B cell (primary cell): Measurements from ENCODE around the gene CCDC106. TPM values are rescaled to one million over a fixed set of nuclear protein-coding genes. Genes with fewer than 3 reads are reported as not detected.
A peak's percentile ranks its signal among the peaks of the same experiment; 100 is the strongest.

Source experiments
- ATAC-seq: fragments of 200-7000 bp; cut with Tn5 transposase; one replicate; pipeline ENCODE4 v1.10.0; 2021; ENCODE audit warnings: low read depth, mild to moderate bottlenecking, moderate number of reproducible peaks, moderate library complexity
- CTCF ChIA-PET: fragments of 350-600 bp; sonication (Branson Sonifier 250); formaldehyde crosslinking; loops from one replicate; lab custom pipeline; 2021; ENCODE audit warnings: antibody characterized with exemption, inconsistent platforms; lab: Charles Lee
- POLR2A ChIA-PET: fragments of 350-600 bp; sonication (Branson Sonifier 250); formaldehyde crosslinking; loops from one replicate; lab custom pipeline; 2021; ENCODE audit warnings: antibody characterized with exemption; lab: Charles Lee
- DNase-seq: peaks from one replicate; pipeline ENCODE4 v3.0.0; 2013
- H2AFZ ChIP-seq: 2 replicates; pipeline ENCODE4 v1.6.1; 2012; ENCODE audit warnings: mild to moderate bottlenecking, low read depth, low read length; ENCODE audit not compliant: insufficient read depth, poor library complexity, severe bottlenecking
- H3K27ac ChIP-seq, 2 donors: 1 replicate in 1 of 2; 2 replicates in 1 of 2; pipeline ENCODE4 v1.5.1; 2012 to 2013; ENCODE audit warnings: low read length in 2 of 2, mild to moderate bottlenecking in 2 of 2, moderate library complexity in 1 of 2
- H3K27me3 ChIP-seq, 4 experiments: fragments of 200-600 bp in 1 of 4; sonication (generic) in 1 of 4; replicated peaks in 1 of 4; 1 replicate in 2 of 4; 2 replicates in 2 of 4; pipeline versions ENCODE4 v1.6.1 to v1.7.0; 2013 to 2016; ENCODE audit warnings: low read length in 3 of 4, mild to moderate bottlenecking in 2 of 4, mixed read lengths in 1 of 4, moderate library complexity in 1 of 4; ENCODE audit not compliant: insufficient read depth in 4 of 4, control insufficient read depth in 3 of 4; ENCODE audit errors: control extremely low read depth in 1 of 4
- H3K36me3 ChIP-seq, 2 experiments: replicated peaks in 1 of 2; 1 replicate in 1 of 2; 2 replicates in 1 of 2; pipeline versions ENCODE4 v1.6.1 to v1.7.1; 2013; ENCODE audit warnings: low read length in 1 of 2; ENCODE audit not compliant: insufficient read depth in 2 of 2, control insufficient read depth in 1 of 2; ENCODE audit errors: control extremely low read depth in 1 of 2, extremely low read depth in 1 of 2
- H3K4me1 ChIP-seq, 2 donors: fragments of 200-600 bp in 1 of 2; sonication (generic) in 1 of 2; 1 replicate in 1 of 2; 2 replicates in 1 of 2; pipeline versions ENCODE4 v1.5.1 to v1.6.1; 2013 to 2017; ENCODE audit warnings: low read length in 2 of 2; ENCODE audit not compliant: control insufficient read depth in 2 of 2, insufficient read depth in 2 of 2
- H3K4me2 ChIP-seq: replicated peaks from 2 replicates; pipeline ENCODE3; 2012; ENCODE audit warnings: mild to moderate bottlenecking, low read depth, low read length; ENCODE audit not compliant: poor library complexity, severe bottlenecking
- H3K4me3 ChIP-seq, 5 experiments: fragments of 200-600 bp in 1 of 5; sonication (generic) in 1 of 5; 1 replicate in 3 of 5; 2 replicates in 2 of 5; pipeline versions ENCODE4 v1.5.1 to v1.7.0; 2011 to 2016; ENCODE audit warnings: low read length in 4 of 5, mild to moderate bottlenecking in 4 of 5, low read depth in 2 of 5, control low read depth in 1 of 5, moderate library complexity in 1 of 5; ENCODE audit not compliant: insufficient read depth in 1 of 5; ENCODE audit errors: control extremely low read depth in 1 of 5, extremely low read depth in 1 of 5
- H3K79me2 ChIP-seq: fragments of 200-600 bp; sonication (generic); one replicate; pipeline ENCODE4 v1.6.0; 2016; ENCODE audit warnings: low read length; ENCODE audit not compliant: control insufficient read depth, insufficient read depth
- H3K9ac ChIP-seq: fragments of 200-600 bp; sonication (generic); 2 replicates; pipeline ENCODE4 v1.6.1; 2017; ENCODE audit warnings: mild to moderate bottlenecking, low read length, moderate library complexity
- H3K9me3 ChIP-seq, 3 donors: one replicate each; pipeline versions ENCODE4 v1.6.1 to v1.7.1; 2013; ENCODE audit warnings: low read length in 2 of 3; ENCODE audit not compliant: control insufficient read depth in 2 of 3, insufficient read depth in 1 of 3; ENCODE audit errors: control extremely low read depth in 1 of 3
- H4K20me1 ChIP-seq: 2 replicates; pipeline ENCODE4 v1.6.0; 2012; ENCODE audit warnings: mild to moderate bottlenecking, low read length; ENCODE audit not compliant: insufficient read depth, control insufficient read depth, poor library complexity, severe bottlenecking
- H3K27ac Mint-ChIP-seq: one replicate; pipeline ENCODE4 v1.8.0; 2021; ENCODE audit warnings: mixed read lengths
- H3K27me3 Mint-ChIP-seq: one replicate; pipeline ENCODE4 v1.8.0; 2021; ENCODE audit warnings: mixed read lengths
- H3K4me1 Mint-ChIP-seq: one replicate; pipeline ENCODE4 v1.8.0; 2021; ENCODE audit warnings: mixed read lengths
- H3K4me3 Mint-ChIP-seq: one replicate; pipeline ENCODE4 v1.8.0; 2021; ENCODE audit warnings: mixed read lengths
- H3K9me3 Mint-ChIP-seq: one replicate; pipeline ENCODE4 v1.8.0; 2022; ENCODE audit warnings: mixed read lengths; ENCODE audit not compliant: insufficient read depth
- EZH2 ChIP-seq: IDR thresholded peaks from 2 replicates; pipeline ENCODE4 v1.6.1; 2012; ENCODE audit warnings: borderline replicate concordance, low read depth, mild to moderate bottlenecking, moderate library complexity, low read length; ENCODE audit not compliant: insufficient read depth, poor library complexity, severe bottlenecking
- WGBS: methylation state at CpG from one replicate; pipeline ENCODE4 v1.1.5; 2013; ENCODE audit warnings: missing lambda C conversion rate; ENCODE audit not compliant: insufficient coverage; 5-methylcytosine and 5-hydroxymethylcytosine counted together
- intact Hi-C: fragments of 100-400 bp; cut with micrococcal nuclease; formaldehyde crosslinking; loops from one replicate; pipeline ENCODE4 v1.10.0; 2022
- polyA plus RNA-seq: library from polyadenylated mRNA; depleted of rRNA; stranded (reverse); fragments of >200 nt; gene quantifications from 2 replicates; pipeline ENCODE4 v1.2.3, GENCODE V29; 2012
- total RNA-seq, 2 donors: library from RNA; stranded (reverse); fragments of 120-200 nt in 1 of 2; gene quantifications; 1 replicate in 1 of 2; 2 replicates in 1 of 2; pipeline versions ENCODE4 v1.2.3 to v1.2.4, GENCODE V29; 2013 to 2022
- TF ChIP-seq, protein P1 (sequence below): fragments of 200-600 bp; IDR thresholded peaks from one replicate; pipeline ENCODE4 v1.8.0; 2022; ENCODE audit warnings: antibody characterized with exemption, mild to moderate bottlenecking

CCDC106 gene
- total and polyA plus RNA-seq, 2 donors (not counting 1 experiment from before 2014, with no cell fraction given): 25.2 to 52.1 TPM

DNA sequence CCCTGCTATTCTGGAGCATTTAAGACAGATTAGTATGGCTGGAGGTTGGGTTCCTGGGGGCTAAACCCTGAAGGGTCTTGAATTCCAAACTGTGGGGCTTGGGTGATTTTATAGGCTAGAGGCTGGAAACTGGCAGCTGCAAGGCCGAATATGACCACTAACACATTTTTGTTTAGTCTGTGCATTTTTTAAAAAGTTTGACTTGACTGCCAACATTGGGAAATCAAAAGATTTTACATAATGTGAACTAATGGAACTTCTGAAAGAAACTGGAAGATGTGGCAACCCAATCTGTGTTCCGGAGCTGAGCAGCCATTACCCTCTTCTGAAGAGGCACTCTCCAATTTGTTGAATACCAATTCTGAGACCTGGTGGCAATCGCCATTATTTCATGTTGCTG lies 28.7 kb upstream of the CCDC106 start:
- 100% methylated on average over 2 of the region's 3 CpGs for WGBS
- TF ChIP-seq, protein P1, sequence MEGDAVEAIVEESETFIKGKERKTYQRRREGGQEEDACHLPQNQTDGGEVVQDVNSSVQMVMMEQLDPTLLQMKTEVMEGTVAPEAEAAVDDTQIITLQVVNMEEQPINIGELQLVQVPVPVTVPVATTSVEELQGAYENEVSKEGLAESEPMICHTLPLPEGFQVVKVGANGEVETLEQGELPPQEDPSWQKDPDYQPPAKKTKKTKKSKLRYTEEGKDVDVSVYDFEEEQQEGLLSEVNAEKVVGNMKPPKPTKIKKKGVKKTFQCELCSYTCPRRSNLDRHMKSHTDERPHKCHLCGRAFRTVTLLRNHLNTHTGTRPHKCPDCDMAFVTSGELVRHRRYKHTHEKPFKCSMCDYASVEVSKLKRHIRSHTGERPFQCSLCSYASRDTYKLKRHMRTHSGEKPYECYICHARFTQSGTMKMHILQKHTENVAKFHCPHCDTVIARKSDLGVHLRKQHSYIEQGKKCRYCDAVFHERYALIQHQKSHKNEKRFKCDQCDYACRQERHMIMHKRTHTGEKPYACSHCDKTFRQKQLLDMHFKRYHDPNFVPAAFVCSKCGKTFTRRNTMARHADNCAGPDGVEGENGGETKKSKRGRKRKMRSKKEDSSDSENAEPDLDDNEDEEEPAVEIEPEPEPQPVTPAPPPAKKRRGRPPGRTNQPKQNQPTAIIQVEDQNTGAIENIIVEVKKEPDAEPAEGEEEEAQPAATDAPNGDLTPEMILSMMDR: no peak
- no peak for TF ChIP-seq EZH2

DNA sequence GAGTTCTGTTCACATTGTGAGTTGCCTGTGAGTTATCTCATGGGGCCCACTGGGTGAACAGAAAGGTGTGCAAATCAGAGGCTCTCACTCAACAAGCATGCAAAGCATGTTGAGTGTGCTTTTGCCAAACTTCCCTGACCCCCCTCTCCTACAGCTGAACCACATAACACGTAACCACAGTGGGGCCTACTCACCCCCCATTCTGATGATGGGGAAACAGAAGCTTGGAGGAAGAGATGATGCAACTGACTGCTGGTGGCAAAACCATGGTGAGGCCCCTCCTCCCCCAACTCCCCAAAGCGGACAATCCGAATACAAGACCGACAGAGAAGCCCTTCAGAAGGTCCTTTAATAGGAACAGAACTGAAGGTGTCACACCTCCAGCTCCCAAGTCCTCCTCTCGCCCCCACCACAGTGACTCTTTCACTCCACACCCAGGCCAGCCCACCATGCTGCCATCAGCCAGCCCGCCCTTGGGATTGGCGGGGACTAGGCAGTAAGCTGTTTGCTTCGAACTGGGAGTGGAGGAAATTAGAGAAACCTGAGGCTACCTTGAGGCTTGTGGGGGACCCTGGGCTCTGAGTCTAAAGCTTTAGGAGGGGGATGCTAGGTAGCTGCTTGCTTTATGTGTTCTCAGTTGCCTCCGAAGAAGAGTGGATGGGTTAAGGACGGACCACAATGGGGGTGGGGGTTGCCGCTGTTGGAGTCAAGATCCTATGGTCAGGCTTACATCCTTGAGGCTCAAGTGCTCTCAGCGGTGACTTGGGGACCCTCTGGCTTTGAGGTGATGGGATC lies 27.4 kb upstream of the CCDC106 start:
- 83% methylated on average over 6 of the region's 12 CpGs for WGBS
- intact Hi-C loops: loop anchor here (5.0 to 10.0 kb wide), 2 partner anchors 213 to 524 kb away; partner anchors contain the start of genes UBE2S and ZNF444

More for the DNA sequence above, 28.7 kb upstream of the CCDC106 start:
- Histone ChIP-seq H3K36me3 (peaks cover 0 to 21% of the 10 kb centered on the region in 2 experiments), H4K20me1 (peaks cover 17% of the 10 kb centered on the region), H3K9me3 (no peaks in the 10 kb centered on the region), H3K4me3 (no peak overlapping the region), H2AFZ (no peak overlapping the region), H3K79me2 (peaks cover 23% of the 10 kb centered on the region), H3K4me2 (no peak overlapping the region), H3K27me3 (no peaks in the 10 kb centered on the region), H3K27ac (no peak overlapping the region), H3K4me1 (peaks cover 5 to 8% of the 10 kb centered on the region in 2 donors), H3K9ac (no peak overlapping the region)
- no peak for DNase-seq
- Mint-ChIP-seq H3K27ac (no peak overlapping the region), H3K9me3 (no peaks in the 10 kb centered on the region), H3K27me3 (no peaks in the 10 kb centered on the region), H3K4me3 (no peak overlapping the region), H3K4me1 (peaks cover 11% of the 10 kb centered on the region)
- CTCF ChIA-PET: interaction anchor here (0.6 to 3.0 kb wide), 3 partner anchors 13 to 82 kb away, joined by 4 to 18 read pairs (median 6); no protein-coding TSS in a partner anchor
- POLR2A ChIA-PET: interaction anchor here (0.6 kb wide), 1 partner anchor 1458 kb away, joined by 6 read pairs; no protein-coding TSS in a partner anchor
- intact Hi-C loops: no loop called here
- ATAC-seq: no peak

More for the DNA sequence above, 27.4 kb upstream of the CCDC106 start:
- Mint-ChIP-seq H3K4me3 (no peak overlapping the region), H3K27me3 (no peaks in the 10 kb centered on the region), H3K4me1 (peaks cover 18% of the 10 kb centered on the region), H3K27ac (peak overlapping the region; percentile 46), H3K9me3 (no peaks in the 10 kb centered on the region)
- ChIA-PET CTCF (interaction anchor here (1.4 to 3.0 kb wide), 2 partner anchors 11 to 14 kb away, joined by 10 to 18 read pairs; partner anchors contain the start of gene ZNF865), POLR2A (interaction anchor here (0.8 kb wide), 1 partner anchor 12 kb away, joined by 3 read pairs; no protein-coding TSS in a partner anchor)
- Histone ChIP-seq H4K20me1 (peaks cover 17% of the 10 kb centered on the region), H3K9ac (no peak overlapping the region), H3K9me3 (no peaks in the 10 kb centered on the region), H3K4me2 (no peak overlapping the region), H3K4me1 (peaks cover 10 to 14% of the 10 kb centered on the region in 2 donors), H2AFZ (no peak overlapping the region), H3K27me3 (no peaks in the 10 kb centered on the region), H3K36me3 (peaks cover 0 to 19% of the 10 kb centered on the region in 2 experiments), H3K79me2 (peaks cover 23% of the 10 kb centered on the region), H3K27ac (no peak overlapping the region), H3K4me3 (no peak overlapping the region)
- TF ChIP-seq, protein P1: no peak
- no peak for TF ChIP-seq EZH2
- DNase-seq: no peak
- ATAC-seq: no peak
